ENCODE results near the gene PKN2.

PKN2 gene

DNA sequence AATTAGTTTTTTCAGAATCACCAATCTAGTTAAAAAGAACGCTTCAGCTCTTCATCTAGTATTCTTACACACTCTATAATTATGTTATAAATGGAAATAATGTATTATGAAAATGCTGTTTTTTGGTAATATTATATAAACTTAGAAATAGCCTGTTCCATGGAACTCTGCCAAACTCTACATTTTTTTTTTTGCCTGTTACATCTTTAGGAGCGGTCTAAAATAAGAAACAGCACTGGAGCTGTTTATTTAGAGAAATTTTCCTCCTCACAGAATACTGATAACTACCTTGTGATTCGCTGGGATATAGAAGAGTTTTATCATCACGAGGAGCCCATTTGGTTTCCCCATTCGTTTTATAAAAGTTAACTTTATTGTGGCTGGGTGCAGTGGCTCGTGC lies 58.5 kb downstream of the PKN2 start (continued):
- TF ChIP-seq, protein P1, sequence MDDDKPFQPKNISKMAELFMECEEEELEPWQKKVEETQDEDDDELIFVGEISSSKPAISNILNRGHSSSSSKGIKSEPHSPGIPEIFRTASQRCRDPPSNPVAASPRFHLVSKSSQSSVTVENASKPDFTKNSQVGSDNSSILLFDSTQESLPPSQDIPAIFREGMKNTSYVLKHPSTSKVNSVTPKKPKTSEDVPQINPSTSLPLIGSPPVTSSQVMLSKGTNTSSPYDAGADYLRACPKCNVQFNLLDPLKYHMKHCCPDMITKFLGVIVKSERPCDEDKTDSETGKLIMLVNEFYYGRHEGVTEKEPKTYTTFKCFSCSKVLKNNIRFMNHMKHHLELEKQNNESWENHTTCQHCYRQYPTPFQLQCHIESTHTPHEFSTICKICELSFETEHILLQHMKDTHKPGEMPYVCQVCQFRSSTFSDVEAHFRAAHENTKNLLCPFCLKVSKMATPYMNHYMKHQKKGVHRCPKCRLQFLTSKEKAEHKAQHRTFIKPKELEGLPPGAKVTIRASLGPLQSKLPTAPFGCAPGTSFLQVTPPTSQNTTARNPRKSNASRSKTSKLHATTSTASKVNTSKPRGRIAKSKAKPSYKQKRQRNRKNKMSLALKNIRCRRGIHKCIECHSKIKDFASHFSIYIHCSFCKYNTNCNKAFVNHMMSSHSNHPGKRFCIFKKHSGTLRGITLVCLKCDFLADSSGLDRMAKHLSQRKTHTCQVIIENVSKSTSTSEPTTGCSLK (tag by site-specific recombination; IDR thresholded peaks at IDR 0.05) = no peak
- TF ChIP-seq HOXA7 (CRISPR knock-in tag; IDR thresholded peaks at IDR 0.05; ENCODE audit: borderline replicate concordance) (no peak), KLF1 (tag by site-specific recombination; IDR thresholded peaks at IDR 0.05) (no peak), ZNF747 (tag by site-specific recombination; IDR thresholded peaks at IDR 0.05) (no peak), ZNF658 (tag by site-specific recombination; IDR thresholded peaks at IDR 0.05) (no peak), ZNF19 (tag by site-specific recombination; IDR thresholded peaks at IDR 0.05; ENCODE audit: low read depth) (no peak), ZFP37 (tag by site-specific recombination; IDR thresholded peaks at IDR 0.05) (no peak)
- TF ChIP-seq, protein P2, sequence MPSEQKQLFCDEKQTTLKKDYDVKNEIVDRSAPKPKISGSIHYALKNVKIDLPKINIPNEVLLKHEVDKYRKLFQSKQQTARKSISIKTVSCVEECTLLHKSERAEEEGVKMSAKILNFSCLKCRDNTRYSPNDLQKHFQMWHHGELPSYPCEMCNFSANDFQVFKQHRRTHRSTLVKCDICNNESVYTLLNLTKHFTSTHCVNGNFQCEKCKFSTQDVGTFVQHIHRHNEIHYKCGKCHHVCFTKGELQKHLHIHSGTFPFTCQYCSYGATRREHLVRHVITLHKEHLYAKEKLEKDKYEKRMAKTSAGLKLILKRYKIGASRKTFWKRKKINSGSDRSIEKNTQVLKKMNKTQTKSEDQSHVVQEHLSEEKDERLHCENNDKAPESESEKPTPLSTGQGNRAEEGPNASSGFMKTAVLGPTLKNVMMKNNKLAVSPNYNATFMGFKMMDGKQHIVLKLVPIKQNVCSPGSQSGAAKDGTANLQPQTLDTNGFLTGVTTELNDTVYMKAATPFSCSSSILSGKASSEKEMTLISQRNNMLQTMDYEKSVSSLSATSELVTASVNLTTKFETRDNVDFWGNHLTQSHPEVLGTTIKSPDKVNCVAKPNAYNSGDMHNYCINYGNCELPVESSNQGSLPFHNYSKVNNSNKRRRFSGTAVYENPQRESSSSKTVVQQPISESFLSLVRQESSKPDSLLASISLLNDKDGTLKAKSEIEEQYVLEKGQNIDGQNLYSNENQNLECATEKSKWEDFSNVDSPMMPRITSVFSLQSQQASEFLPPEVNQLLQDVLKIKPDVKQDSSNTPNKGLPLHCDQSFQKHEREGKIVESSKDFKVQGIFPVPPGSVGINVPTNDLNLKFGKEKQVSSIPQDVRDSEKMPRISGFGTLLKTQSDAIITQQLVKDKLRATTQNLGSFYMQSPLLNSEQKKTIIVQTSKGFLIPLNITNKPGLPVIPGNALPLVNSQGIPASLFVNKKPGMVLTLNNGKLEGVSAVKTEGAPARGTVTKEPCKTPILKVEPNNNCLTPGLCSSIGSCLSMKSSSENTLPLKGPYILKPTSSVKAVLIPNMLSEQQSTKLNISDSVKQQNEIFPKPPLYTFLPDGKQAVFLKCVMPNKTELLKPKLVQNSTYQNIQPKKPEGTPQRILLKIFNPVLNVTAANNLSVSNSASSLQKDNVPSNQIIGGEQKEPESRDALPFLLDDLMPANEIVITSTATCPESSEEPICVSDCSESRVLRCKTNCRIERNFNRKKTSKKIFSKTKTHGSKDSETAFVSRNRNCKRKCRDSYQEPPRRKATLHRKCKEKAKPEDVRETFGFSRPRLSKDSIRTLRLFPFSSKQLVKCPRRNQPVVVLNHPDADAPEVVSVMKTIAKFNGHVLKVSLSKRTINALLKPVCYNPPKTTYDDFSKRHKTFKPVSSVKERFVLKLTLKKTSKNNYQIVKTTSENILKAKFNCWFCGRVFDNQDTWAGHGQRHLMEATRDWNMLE (tag by site-specific recombination; conservative IDR thresholded peaks at IDR 0.05; ENCODE audit: low read depth) = no peak

DNA sequence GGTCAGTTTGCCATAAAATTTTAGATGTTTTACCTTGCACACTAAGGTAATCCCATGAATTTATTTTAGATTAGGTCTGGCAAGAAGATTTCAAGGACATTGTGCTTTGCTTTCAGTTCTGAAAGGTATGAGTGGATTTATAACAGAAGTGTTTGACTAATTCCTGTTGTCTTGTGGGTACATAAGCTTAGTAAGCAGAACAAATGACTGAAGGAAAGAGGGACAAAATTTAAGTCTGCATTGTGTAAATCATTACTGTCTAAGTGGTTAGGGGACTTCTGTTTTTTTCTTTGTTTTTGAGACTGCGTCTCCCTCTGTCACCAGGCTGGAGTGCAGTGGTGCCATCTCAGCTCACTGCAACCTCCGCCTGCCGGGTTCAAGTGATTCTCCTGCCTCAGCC lies 60.1 kb downstream of the PKN2 start:
- no peaks in the 10 kb centered on the region for H3K4me1 ChIP-seq (ENCODE audit: control insufficient read depth, insufficient read depth, low read length)
- TF ChIP-seq ZBTB7A (tag by site-specific recombination; IDR thresholded peaks at IDR 0.05; ENCODE audit: low read depth) (no peak), ZNF366 (tag by site-specific recombination; conservative IDR thresholded peaks at IDR 0.05) (no peak), ZNF138 (tag by site-specific recombination; IDR thresholded peaks at IDR 0.05; ENCODE audit: borderline replicate concordance) (no peak), ZNF776 (tag by site-specific recombination; IDR thresholded peaks at IDR 0.05; ENCODE audit: borderline replicate concordance) (no peak), ZNF423 (tag by site-specific recombination; IDR thresholded peaks at IDR 0.05) (no peak)
- TF ChIP-seq, protein P3, sequence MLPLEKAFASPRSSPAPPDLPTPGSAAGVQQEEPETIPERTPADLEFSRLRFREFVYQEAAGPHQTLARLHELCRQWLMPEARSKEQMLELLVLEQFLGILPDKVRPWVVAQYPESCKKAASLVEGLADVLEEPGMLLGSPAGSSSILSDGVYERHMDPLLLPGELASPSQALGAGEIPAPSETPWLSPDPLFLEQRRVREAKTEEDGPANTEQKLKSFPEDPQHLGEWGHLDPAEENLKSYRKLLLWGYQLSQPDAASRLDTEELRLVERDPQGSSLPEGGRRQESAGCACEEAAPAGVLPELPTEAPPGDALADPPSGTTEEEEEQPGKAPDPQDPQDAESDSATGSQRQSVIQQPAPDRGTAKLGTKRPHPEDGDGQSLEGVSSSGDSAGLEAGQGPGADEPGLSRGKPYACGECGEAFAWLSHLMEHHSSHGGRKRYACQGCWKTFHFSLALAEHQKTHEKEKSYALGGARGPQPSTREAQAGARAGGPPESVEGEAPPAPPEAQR (tag by site-specific recombination; IDR thresholded peaks at IDR 0.05) = no peak
- TF ChIP-seq, protein P4, sequence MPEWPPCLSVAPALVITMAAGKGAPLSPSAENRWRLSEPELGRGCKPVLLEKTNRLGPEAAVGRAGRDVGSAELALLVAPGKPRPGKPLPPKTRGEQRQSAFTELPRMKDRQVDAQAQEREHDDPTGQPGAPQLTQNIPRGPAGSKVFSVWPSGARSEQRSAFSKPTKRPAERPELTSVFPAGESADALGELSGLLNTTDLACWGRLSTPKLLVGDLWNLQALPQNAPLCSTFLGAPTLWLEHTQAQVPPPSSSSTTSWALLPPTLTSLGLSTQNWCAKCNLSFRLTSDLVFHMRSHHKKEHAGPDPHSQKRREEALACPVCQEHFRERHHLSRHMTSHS (tag by site-specific recombination; IDR thresholded peaks at IDR 0.05) = no peak
- H3K9me3 ChIP-seq (ENCODE audit: control insufficient read depth, insufficient read depth, low read depth, low read length) = no peaks in the 10 kb centered on the region
- POLR2A ChIA-PET = no interaction called here
- H3K4me3 ChIP-seq (ENCODE audit: low read depth, low read length) = no peak overlapping the region
- peaks cover 0 to 17% of the 10 kb centered on the region in 2 experiments; a peak in 2 of 3 replicates for H3K36me3 ChIP-seq (ENCODE audit: control insufficient read depth in 2 of 2, insufficient read depth in 1 of 2, low read length in 2 of 2)
- CTCF ChIA-PET = no interaction called here
- no peak overlapping the region for H3K27ac ChIP-seq (ENCODE audit: extremely low read depth, low read depth, low read length)

Data from HEK293 (cell line).